RWPE1 (cell line): ENCODE results near the gene AMELY.

Experiments
- CTCF ChIA-PET: fragments of 350-600 bp; sonication (Branson Sonifier 250); formaldehyde crosslinking; extraction: SDS; loops from one replicate; lab custom pipeline; 2021; lab: Yijun Ruan, JAX
- POLR2A ChIA-PET: fragments of 400-600 bp; formaldehyde crosslinking; extraction: SDS; loops from one replicate; lab custom pipeline; 2020; ENCODE audit warnings: antibody characterized with exemption; ENCODE audit not compliant: low non-redundant PET; lab: Yijun Ruan, JAX
- DNase-seq: peaks from one replicate; pipeline ENCODE4 v3.0.0; 2012; ENCODE audit warnings: low spot score
- H3K27ac ChIP-seq: fragments of 450-650 bp; 2 replicates; pipeline ENCODE4 v1.5.1; 2017
- TF ChIP-seq, protein P1 (sequence below): fragments of 450-650 bp; conservative IDR thresholded peaks from 2 replicates; pipeline ENCODE4 v1.5.1; 2017; ENCODE audit warnings: low read depth, mild to moderate bottlenecking

The AMELY gene, protein sequence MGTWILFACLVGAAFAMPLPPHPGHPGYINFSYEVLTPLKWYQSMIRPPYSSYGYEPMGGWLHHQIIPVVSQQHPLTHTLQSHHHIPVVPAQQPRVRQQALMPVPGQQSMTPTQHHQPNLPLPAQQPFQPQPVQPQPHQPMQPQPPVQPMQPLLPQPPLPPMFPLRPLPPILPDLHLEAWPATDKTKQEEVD

DNA sequence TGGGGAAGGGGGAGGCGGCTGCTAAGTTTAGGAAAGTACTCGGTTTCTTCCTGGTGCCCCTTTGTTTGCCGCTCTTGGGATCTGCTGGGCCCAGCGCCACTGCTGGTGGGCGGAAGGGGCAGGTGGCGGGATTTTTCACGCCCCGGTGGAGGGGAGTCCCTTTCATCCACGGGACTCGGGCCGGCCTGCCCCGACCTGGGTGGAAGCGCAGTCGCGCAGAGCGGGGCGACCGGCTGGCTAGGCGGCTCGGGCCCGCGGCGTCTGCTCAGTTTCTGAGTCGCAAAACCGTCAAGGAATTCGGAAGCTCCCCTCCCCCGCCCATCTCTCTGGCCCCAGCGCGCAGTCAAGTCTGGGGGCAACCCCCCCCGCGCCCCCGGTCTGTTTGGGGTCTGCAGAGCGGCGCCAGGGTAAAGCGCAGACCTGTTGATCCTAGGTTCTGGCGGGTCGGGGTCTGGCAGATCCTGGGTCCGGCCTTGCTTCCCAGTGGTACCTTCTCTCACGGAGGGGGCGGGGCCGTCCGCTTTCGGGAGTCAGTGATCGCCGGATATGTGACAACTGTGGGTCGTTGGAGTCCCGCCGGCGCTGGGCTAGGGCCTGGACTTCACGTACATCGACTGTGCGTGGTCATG is at the start of gene AMELY:
Gene AMELY (minus strand): TSS at position 500 of the 629 bp plus-strand sequence. CDS start 39,144 bp downstream, outside the sequence.
- TF ChIP-seq, protein P1, sequence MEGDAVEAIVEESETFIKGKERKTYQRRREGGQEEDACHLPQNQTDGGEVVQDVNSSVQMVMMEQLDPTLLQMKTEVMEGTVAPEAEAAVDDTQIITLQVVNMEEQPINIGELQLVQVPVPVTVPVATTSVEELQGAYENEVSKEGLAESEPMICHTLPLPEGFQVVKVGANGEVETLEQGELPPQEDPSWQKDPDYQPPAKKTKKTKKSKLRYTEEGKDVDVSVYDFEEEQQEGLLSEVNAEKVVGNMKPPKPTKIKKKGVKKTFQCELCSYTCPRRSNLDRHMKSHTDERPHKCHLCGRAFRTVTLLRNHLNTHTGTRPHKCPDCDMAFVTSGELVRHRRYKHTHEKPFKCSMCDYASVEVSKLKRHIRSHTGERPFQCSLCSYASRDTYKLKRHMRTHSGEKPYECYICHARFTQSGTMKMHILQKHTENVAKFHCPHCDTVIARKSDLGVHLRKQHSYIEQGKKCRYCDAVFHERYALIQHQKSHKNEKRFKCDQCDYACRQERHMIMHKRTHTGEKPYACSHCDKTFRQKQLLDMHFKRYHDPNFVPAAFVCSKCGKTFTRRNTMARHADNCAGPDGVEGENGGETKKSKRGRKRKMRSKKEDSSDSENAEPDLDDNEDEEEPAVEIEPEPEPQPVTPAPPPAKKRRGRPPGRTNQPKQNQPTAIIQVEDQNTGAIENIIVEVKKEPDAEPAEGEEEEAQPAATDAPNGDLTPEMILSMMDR = no peak
- no peak for DNase-seq
- ChIA-PET CTCF (no interaction called here), POLR2A (no interaction called here)
- H3K27ac ChIP-seq = no peak within 1 kb of the TSS

DNA sequence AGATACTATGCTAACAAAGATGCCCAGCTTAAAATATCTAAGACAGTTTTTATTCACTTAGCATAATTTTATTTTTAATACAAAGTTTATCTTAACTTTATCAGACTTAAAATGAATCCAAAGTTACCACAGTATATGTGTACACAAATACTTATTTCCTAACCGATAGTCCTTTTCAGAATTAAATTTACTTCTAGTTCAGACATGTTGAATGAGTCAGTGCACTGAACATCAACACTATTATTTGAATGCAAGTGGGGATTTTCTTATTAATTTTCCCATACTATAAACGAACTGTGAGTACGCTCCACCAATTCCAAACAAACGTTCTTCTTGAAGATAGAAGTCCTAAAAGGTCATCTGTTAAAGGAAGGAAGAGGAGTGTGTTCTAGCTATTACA is 38.4 kb upstream of the AMELY start:
- CTCF ChIA-PET = no interaction called here
- DNase-seq = peak; percentile 0
- TF ChIP-seq, protein P1 = no peak
- POLR2A ChIA-PET = no interaction called here
- no peak overlapping the region for H3K27ac ChIP-seq

DNA sequence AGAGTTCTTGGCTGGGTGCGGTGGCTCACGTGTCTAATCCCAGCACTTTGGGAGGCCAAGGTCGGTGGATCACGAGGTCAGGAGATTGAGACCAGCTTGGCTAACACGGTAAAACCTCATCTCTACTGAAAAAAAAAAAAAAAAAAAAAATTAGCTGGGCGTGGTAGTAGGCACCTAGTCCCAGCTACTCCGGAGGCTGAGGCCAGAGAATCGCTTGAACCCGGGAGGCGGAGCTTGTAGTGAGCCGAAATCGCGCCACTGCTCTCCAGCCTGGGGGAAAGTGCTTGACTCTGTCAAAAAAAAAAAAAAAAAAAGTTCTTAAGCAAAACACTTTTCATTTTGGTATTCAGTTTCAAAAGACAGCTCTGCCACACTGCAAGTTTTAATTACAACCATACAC is 36.8 kb upstream of the AMELY start:
- DNase-seq = no peak
- ChIA-PET CTCF (no interaction called here), POLR2A (no interaction called here)
- TF ChIP-seq, protein P1 = no peak
- H3K27ac ChIP-seq = no peak overlapping the region

DNA sequence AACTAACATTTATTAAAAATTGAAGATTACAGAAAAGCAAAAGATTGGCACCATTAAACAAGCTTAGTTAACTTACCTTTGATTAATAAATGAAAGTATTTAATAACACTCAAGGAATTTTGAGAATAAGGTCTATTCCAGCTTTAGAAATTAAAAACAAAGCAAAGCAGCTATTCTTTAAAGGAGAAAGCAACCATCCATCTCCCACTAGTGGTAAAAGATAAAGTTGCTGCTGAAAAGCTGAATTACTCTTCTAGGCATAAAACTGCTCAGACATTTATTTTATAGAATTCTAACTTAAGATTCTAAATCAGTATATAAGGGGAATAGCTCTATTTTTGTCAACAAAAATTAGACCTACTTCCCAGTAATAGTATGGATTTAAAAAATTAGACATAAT is 36.1 kb upstream of the AMELY start:
- CTCF ChIA-PET = no interaction called here
- H3K27ac ChIP-seq = no peak overlapping the region
- peak; percentile 0 for DNase-seq
- POLR2A ChIA-PET = no interaction called here
- TF ChIP-seq, protein P1 = no peak

DNA sequence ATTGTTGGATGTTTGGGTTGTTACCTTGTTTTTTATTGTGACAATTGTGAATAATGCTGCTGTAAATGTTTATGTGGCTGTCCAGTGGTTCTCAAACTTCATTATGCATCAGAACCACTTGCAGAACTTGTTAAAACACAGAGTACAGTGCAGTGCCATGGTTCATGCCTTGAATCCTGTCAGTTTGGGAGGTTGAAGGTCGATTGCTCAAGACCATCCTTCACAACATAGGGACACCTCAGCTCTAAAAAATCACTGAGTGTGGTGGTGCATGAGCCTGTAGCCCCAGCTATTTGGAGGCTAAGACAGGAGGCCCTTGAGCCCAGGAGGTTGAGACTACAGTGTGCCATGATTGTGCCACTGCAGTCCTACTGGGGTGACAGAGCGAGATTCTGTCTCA is 23.9 kb upstream of the AMELY start:
- ChIA-PET CTCF (no interaction called here), POLR2A (no interaction called here)
- H3K27ac ChIP-seq = no peak overlapping the region
- TF ChIP-seq, protein P1 = no peak
- no peak for DNase-seq

DNA sequence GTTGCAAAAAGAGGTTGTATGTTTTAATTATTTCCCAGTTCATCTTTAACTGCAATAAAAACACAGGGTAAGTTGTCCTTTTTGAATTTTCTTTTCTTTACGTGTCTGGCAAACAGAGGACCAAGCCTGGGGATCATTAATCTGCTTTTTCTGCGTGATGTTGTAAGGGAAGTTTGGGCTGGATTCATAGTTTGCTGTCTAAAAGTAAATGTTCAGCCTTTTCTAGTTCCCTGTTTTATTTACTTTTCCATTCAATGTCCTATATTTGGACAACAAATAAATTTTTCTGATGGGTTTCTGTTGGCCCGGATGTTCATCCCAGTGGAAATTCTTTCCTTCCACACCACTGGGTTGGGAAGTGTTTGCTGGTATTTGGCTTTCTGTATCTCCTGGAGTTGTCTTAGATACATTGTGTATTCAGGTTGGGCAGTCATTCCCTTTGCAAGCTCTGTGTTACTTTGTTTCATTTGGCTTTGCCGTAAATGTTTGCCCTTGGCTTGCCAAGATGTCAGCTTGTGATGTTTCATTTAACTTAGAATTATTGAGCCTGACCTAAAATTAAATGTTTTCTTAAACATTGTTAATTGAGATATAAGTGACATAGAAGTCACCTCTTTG is 20.3 kb upstream of the AMELY start:
- TF ChIP-seq, protein P1 = no peak
- ChIA-PET CTCF (no interaction called here), POLR2A (no interaction called here)
- no peak for DNase-seq
- no peak overlapping the region for H3K27ac ChIP-seq
